ENCODE results near the gene ZNF774. TPM values are rescaled to one million over a fixed set of nuclear protein-coding genes. Genes with fewer than 3 reads are reported as not detected.
"Not testable (repeated sequence)": the region's sequence is repeated elsewhere in the genome, so short reads cannot be mapped to it uniquely, and the experiment has no call there.

ZNF774 gene
- polyA plus RNA-seq, 3 donors: 0.24 to 1.1 TPM; not detected in 1

DNA sequence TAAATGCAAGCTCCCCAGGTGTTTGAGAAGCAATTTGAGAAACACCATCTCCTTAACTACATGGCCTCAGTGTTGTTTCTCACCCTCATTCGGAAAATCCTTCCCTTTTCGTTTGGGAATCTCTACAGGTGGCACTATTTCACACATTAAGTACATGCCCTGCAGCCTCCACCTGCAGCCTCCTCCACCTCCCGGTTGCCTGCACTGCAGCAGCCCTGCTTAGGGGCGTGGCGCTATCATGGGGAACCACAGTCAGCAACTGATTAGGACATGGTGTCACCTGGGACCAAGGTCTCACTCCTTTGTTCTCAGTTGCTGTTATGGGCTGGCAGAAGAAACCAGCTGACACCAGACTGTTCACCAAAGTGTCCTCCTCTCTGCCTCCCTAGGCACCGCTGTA is 11.7 kb upstream of the ZNF774 start:
- 66 to 91% (median 87%) methylated on average over 6 of the region's 6 CpGs for WGBS, 3 donors
- no peak overlapping the region for H3K27ac ChIP-seq (ENCODE audit: low read depth, low read length)

DNA sequence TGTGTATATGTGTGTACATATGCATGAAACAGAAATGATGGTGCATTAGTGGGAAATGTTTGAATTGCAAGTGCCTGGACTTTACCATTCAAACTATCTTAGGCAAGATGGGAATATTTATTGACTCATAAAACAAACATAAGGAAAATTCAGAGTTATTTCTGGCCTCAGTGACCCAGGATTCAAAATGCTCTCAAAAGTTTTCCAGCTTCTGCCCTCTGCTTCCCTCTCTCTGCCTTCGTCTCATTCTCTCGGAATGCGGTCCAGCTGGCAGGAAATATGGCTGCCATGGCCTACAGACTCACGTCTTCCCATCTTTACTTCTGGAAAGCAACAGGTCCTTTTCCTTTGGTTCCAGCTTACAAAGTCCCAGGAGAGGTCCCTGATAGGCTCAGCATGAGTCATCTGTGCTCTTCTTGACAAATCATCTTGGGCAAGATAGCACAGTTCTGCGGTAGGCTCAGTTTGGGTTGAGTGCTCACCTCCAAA is 8.7 kb upstream of the ZNF774 start:
- H3K27ac ChIP-seq (ENCODE audit: low read depth, low read length): no peak overlapping the region
- 75 to 91% (median 77%) methylated on average over 5 of the region's 5 CpGs for WGBS, 3 donors

DNA sequence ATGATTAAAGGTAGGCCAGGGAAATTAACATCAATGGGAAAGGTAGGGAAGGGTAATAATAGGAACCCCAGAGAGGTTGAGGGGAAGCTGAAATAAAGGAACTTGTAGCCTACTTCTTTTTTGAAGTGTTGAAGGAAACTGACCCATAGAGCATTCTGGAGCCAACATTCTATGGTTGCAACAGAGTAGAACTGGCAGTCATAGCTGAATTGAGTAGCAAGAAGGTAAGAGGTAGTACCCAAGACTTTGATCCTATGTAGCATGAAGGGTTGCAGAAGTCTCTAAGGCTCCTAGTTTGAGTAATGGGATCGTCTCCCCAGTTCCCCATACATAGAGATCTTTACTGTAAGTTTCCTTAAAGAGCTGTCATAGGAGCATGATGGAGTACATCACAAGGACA is 7.4 kb upstream of the ZNF774 start:
- WGBS, 3 donors: 60 to 89% (median 66%) methylated on average over 1 of the region's 1 CpG
- H3K27ac ChIP-seq (ENCODE audit: low read depth, low read length): no peak overlapping the region

DNA sequence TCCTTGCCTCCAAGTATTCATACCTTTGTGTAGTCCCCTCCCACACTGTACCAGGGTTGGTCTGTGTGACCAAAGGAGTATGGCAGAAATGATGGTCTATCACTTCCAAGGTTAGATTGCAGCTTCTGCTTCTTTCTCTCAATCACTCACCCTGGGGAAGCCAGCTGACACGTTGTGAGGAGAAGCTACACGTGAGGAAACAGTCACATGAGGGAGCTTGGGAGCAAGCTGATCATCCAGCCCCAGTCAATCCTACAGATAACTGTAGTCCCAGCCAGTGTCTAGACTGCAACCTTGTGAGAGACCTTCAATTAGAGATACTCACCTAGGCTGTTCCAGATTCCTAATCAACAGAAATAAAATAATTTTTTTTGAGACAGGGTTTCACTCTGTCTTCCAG is 6.2 kb upstream of the ZNF774 start:
- no peak overlapping the region for H3K27ac ChIP-seq (ENCODE audit: low read depth, low read length)
- 22 to 32% (median 23%) methylated on average over 2 of the region's 2 CpGs for WGBS, 3 donors

DNA sequence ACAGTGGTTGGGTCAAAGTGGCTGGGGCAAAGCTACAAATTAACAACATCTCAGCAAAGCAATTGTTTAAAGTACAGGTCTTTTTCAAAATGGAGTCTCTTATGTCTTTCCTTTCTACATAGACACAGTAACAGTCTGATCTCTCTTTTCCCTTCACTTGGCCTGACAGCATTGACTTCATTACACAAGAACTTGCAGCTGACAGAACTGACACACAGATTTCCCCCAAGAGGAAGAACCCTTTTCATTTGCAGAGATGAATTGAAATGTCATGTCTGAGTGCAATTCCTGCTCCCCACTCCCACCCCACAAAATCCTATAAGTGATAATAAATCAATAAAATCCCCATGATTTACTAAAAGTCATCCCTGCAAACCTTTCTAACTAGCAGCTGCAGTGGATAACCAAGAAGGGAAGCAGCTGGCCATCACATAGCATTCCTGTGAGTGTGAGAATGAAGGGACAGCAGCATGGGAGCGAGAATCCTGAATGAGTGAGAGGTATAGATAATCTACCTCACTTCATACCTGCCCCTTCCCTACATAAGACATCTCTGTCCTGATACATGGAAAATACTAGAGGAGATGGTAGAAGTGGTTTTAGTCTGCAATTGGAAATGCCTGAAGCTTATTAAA is 4.5 kb upstream of the ZNF774 start:
- 91 to 100% (median 92%) methylated on average over 1 of the region's 1 CpG for WGBS, 3 donors

DNA sequence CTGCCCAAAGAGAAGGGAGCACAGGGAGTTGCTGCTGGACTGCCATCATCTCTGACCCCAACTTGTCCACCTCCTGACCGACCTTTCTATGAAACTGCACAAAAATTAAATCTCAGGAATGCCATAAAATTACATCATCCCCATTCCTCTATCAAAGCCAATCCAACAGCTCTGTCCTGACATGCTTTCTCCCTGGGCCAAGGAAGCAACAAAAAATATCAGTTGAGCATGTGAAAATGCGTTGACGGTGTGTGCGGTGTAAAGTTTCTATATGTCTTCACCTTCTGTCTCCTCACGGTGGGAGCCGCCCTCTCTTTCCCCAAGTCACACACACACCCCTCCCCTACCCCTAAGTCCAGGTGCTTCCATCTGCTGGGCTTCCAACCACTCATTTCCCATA is 3.6 kb upstream of the ZNF774 start:
- WGBS, 3 donors: 85 to 91% (median 90%) methylated on average over 6 of the region's 6 CpGs
- H3K27ac ChIP-seq (ENCODE audit: low read depth, low read length): no peak overlapping the region

More for the DNA sequence above, 4.5 kb upstream of the ZNF774 start:
- not testable (repeated sequence) for H3K27ac ChIP-seq (ENCODE audit: low read depth, low read length)

DNA sequence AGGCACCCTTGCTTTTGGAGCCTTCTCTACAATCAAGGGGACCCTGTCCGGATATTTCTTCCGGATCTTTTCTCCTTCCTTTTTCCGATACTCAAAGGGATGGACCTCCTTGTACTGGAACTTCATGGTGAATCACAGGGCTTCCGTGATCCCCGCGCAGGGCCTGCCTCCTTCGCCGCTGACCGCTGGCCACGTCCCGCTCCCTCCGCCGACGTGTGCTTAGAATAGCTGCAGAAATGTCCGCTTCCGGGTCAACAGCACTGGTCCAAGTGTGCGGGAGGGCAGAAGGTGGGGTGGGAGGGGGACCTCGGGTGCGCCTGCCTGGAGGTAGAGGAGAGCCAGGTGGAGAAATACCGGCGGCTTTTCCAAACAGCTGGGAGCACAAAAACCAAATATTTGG is 3.0 kb upstream of the ZNF774 start:
- whole genome bisulfite sequencing, 3 donors: 94 to 97% (median 95%) methylated on average over 21 of the region's 21 CpGs
- H3K27ac ChIP-seq (ENCODE audit: low read depth, low read length): no peak overlapping the region

DNA sequence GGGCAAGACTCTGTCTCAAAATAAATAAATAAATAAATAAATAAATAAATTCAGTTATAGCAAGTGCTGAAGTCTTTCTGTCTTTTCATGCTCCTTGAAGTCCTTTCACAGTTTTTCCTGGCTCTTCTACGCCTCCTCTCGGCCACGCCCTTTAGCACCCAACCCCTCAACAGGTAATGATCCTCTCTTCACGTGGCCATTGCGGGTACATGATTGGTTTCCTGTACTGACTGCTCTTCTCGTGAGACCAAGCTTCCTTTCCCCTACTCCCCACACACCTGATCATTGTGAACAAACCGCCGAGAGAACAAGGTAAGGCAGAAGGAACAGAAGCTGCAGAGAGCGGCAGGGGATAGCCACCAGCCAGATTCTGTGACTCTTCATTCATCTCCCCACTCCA is 2.3 kb upstream of the ZNF774 start:
- 83 to 93% (median 89%) methylated on average over 9 of the region's 9 CpGs for WGBS, 3 donors
- no peak overlapping the region for H3K27ac ChIP-seq (ENCODE audit: low read depth, low read length)

DNA sequence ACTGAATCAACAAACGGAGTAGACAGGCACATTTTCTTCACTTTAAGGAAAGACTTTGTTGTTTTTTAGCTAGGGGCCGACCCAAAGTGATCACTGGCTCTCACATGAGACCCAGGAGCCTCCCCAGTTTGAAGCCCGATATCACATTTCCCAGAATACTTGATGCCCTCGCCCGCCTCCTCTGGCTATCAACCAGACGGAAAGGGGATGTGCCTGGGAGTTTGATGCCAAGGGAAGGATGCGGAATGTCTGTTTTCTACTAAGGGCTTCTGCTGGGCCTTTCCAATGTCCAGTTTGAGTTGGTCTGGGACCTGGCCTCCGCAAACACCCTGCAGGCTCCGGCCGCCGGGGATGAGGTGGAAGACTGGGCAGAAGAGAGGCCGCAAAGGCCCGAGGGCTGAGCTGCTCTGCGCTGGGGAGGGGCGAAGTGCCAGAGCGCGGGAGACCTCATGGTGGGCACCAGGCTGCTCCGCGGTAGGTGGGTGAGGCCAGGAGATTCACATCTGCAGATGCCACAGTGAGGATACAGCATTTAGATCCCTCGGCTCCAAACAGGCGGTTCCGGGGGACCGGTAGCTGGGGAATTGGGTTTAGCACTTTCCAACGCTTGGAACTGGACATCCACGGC is 491 bp upstream of the ZNF774 start:
- no peak overlapping the region for H3K27ac ChIP-seq (ENCODE audit: low read depth, low read length)
- 29 to 34% (median 33%) methylated on average over 25 of the region's 25 CpGs for WGBS, 3 donors

DNA sequence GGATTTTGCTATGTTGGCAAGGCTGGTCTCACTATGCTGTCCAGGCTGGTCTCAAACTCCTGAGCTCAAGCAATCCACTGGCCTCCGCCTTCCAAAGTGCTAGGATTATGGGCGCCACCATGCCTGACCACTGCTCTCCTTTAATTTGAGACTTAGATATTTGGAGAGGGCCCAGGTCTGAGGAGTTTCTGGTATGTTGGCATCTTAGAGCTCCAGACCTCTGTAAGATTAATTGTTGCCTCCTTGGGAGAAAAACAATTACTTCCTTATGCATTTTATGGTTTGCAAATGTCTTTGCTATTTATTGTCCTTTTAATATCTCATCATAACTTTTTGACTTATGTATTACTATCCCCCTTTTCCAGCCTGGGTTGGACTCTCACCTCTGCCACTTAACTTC is 2.9 kb downstream of the ZNF774 start:
- H3K27ac ChIP-seq (ENCODE audit: low read depth, low read length): no peak overlapping the region
- WGBS, 3 donors: 92 to 99% (median 98%) methylated on average over 2 of the region's 2 CpGs

DNA sequence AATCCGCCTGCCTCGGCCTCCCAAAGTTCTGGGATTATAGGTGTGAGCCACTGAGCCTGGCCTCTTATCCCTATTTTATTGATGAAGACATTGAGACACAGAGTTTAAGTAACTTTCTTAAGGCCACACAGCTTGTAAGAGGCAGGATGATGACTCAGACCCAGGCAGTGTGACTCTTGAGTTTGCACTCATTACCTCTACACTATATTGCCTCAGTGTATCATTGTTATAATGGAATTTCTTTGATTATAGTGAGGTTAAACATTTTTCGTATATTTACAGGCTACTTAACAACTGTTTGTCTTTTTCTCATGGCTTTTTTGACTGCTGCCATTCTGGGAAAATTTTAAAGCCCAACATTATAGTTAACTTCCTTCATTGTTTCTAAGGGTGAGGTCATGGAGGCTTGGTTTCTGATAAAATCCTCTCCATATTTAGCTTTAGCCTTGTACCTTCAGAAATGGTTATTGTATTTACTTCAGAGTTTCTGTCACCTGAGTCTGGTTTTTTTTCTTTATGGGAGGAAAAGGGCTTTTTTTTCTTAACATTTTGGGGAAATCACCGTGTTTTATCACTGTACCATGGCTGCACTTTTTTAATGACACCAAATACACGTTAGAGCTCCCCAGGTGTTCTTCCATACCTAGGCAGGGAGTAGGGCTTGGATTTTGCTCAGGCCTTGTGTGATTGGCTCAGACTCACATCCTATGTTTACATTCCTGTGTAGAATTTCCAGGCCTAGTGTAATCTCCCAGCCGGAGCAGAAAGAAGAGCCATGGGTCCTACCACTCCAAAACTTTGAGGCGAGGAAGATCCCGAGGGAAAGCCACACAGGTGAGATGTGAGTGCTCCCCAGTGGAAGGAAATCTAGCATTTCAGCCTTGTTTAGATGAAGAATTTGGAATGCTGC is 6.3 kb downstream of the ZNF774 start:
- no peak overlapping the region for H3K27ac ChIP-seq (ENCODE audit: low read depth, low read length)
- WGBS, 3 donors: 70 to 92% (median 88%) methylated on average over 8 of the region's 8 CpGs

DNA sequence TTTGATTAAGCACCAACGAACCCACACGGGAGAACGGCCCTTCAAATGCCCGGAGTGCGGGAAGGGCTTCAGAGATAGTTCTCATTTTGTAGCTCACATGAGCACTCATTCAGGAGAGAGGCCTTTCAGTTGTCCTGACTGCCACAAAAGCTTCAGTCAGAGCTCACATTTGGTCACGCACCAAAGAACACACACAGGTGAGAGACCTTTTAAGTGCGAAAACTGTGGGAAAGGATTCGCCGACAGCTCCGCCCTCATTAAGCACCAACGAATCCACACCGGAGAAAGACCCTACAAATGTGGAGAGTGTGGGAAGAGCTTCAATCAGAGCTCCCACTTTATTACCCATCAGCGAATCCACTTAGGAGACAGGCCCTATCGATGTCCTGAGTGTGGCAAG is 8.7 kb downstream of the ZNF774 start:
- 89 to 91% (median 90%) methylated on average over 14 of the region's 14 CpGs for WGBS, 3 donors
- no peak overlapping the region for H3K27ac ChIP-seq (ENCODE audit: low read depth, low read length)

DNA sequence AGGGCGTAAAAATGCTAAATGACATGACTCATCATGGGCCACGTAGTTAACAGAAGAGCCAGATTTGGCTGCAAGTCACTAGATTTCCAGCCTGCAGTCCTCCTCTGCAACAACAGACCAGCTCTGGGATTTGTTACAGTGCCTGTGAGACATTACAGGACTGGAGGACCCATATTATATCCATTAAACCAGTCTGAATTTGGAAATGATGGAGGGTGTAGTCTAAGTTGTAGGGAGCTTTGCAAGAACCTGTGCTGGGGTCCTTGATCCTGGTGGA is 10.8 kb downstream of the ZNF774 start:
- 36 to 80% (median 37%) methylated on average over 2 of the region's 2 CpGs for WGBS, 3 donors
- H3K27ac ChIP-seq (ENCODE audit: low read depth, low read length): no peak overlapping the region

DNA sequence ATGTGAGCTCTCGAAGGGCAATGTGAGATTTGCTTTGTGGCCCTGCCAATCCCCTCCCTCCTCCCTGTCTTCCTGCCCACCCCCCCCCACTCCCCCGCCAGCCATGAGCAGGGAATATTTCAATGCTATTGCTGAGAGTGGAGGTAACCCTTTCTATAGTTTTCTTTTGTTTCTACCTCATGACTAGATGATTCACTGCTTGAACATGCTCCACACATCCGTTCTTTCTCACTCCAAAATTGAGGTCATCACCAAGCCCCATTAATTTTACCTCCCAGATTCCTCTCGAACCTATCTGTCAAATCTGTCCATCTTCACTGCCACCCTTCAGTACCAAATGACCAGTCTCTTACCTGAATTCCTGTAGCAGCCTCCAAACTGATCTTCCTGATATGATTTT is 12.2 kb downstream of the ZNF774 start:
- no peak overlapping the region for H3K27ac ChIP-seq (ENCODE audit: low read depth, low read length)
- WGBS, 3 donors: 80 to 87% (median 83%) methylated on average over 4 of the region's 4 CpGs

DNA sequence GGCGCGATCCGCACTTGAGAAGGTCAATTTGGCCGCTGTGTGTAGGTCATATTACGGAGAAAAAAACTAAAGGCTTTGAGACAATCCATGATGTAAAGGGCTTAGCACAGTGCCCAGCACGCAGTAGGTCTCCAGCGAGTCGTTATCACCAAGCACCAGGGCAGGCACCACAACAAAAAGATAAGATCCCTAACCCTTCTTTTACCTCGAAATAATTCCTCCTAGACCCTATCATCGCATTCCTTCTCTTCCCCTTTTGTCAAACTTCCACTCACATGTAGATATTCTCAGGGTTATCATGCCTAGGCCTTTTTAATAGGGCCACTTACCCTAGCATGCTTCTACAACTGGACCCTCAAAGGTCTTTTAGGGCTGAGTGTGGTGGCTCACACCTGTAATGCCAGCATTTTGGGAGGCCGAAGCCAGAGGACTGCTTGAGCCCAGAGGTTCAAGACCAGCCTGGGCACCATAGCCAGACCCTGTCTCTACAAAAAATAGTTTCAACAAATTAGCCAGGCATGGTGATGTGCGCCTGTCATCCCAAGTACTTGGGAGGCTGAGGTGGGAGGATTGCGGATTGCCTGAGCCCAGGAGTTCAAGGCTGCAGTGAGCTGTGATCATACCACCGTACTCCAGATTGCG is 13.5 kb downstream of the ZNF774 start:
- WGBS, 3 donors: 90 to 94% (median 91%) methylated on average over 15 of the region's 15 CpGs
- H3K27ac ChIP-seq (ENCODE audit: low read depth, low read length): no peak overlapping the region

DNA sequence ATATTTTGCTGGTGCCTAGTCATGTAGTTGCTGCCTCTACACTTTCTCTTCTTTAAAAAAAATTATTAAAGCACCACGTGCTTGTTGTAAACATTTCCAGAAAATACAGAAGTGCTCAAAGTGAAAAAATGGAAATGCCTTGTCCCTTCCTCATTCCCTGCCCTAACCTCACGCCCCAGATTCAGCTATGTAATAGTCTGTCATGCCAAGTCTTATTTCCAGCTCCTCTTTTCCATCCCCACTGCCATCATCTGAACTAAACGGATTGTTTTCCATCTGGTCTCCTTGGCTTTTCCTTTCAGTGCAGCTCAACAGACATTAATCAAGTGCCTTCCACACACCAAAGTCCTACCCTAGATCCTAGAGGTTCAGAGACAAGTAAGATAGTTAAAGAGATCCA is 15.5 kb downstream of the ZNF774 start:
- H3K27ac ChIP-seq (ENCODE audit: low read depth, low read length): no peak overlapping the region
- 26 to 49% (median 29%) methylated on average over 3 of the region's 3 CpGs for WGBS, 3 donors

DNA sequence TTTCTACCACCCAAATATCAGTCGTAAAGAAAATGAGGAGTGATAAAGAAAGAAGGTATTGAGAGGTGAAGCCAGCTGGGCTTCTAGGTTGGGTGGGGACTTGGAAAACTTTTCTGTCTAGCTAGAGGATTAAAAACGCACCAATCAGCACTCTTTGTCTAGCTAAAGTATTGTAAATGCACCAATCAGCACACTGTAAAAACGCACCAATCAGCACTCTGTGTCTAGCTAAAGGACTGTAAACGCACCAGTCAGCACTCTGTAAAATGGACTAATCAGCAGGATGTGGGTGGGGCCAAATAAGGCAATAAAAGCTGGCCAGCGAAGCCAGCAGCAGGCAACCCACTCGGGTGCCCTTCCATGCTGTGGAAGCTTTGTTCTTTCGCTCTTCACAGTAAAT is 23.0 kb downstream of the ZNF774 start:
- H3K27ac ChIP-seq (ENCODE audit: low read depth, low read length): no peak overlapping the region
- WGBS, 3 donors: 94 to 96% (median 96%) methylated on average over 7 of the region's 7 CpGs

DNA sequence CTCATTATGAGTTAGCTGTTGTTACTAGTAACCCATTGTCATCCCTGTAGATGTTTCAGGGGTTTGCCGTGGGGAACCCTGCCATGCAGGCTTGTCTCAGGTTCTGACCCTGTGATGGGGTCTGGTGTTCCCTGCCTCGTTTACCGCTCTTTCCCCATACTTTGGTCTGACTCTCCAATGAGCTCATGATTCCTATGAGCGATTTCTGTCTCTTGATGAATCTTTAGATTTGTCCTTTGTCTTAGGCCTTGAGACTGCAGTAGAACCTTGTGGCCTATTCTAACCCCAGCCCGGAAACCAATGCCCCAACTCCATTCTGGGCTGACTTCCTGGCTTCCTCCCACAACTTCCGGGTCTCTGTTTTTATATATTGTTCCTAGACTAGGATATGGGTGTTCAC is 24.7 kb downstream of the ZNF774 start:
- no peak overlapping the region for H3K27ac ChIP-seq (ENCODE audit: low read depth, low read length)
- WGBS, 3 donors: 39 to 69% (median 50%) methylated on average over 6 of the region's 6 CpGs

DNA sequence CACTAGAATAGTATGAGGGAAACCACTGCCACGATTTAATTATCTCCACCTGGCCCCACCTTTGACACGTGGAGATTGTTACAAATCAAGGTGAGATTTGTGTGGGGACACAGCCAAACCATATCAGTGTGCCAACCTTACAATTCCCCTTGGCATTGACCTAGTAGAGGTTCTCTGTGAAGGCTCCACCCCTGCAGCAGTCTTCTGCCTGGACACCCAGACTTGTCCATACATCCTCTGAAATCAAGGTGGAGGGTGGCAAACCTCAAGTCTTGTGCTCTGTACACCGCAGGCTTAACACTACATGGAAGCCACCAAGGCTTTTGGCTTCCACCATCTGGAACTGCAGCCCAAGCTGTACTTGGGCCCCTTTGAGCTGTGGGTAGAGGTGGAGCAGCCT is 27.2 kb downstream of the ZNF774 start:
- 81 to 95% (median 95%) methylated on average over 3 of the region's 3 CpGs for WGBS, 3 donors
- H3K27ac ChIP-seq (ENCODE audit: low read depth, low read length): no peak overlapping the region

Measured in adipose tissue (tissue), 3 donors.